ENCODE results near the gene MTG1.
"Not testable (repeated sequence)": the region's sequence is repeated elsewhere in the genome, so short reads cannot be mapped to it uniquely, and the experiment has no call there.

Gene MTG1

GRCh38 chr10:133456041-133456951 lies 62.3 kb downstream of the MTG1 start:
- intact Hi-C loops (cut with DNase I), result no loop called here
- peak in 3 of 42 donors; percentile 5 to 33 (median 23) for DNase-seq

GRCh38 chr10:133457100-133457841 lies 63.3 kb downstream of the MTG1 start:
- intact Hi-C loops (cut with DNase I), result no loop called here
- DNase-seq, result peak in 5 of 42 donors; percentile 6 to 23 (median 21)

- DNase-seq, result peak in 5 of 42 donors; percentile 9 to 25 (median 22)
- intact Hi-C loops (cut with DNase I), result no loop called here
Observed at GRCh38 chr10:133458021-133458709, 64.2 kb downstream of the MTG1 start.

GRCh38 chr10:133458710-133459453 lies 64.9 kb downstream of the MTG1 start:
- peak in 5 of 42 donors; percentile 9 to 26 (median 22) for DNase-seq
- intact Hi-C loops (cut with DNase I), result no loop called here

GRCh38 chr10:133459454-133460207 lies 65.7 kb downstream of the MTG1 start:
- intact Hi-C loops (cut with DNase I), result no loop called here
- peak in 3 of 42 donors; percentile 22 to 33 (median 26) for DNase-seq

GRCh38 chr10:133460208-133460769 lies 66.3 kb downstream of the MTG1 start:
- DNase-seq, result peak in 3 of 42 donors; percentile 28 to 43 (median 36)
- intact Hi-C loops (cut with DNase I), result no loop called here

GRCh38 chr10:133461027-133461426 lies 67.1 kb downstream of the MTG1 start:
- peak in 1 of 42 donors; percentile 16 for DNase-seq

GRCh38 chr10:133461841-133462240 lies 67.9 kb downstream of the MTG1 start:
- intact Hi-C loops (cut with DNase I), result no loop called here
- DNase-seq, result peak in 3 of 42 donors; percentile 17 to 23 (median 20)

More at GRCh38 chr10:133461027-133461426, 67.1 kb downstream of the MTG1 start:
- intact Hi-C loops (cut with DNase I), result no loop called here

GRCh38 chr10:133462512-133463305 lies 68.8 kb downstream of the MTG1 start:
- intact Hi-C loops (cut with DNase I), result no loop called here
- peak in 3 of 42 donors; percentile 6 to 35 (median 32) for DNase-seq

GRCh38 chr10:133464582-133465031 lies 70.7 kb downstream of the MTG1 start:
- intact Hi-C loops (cut with DNase I), result no loop called here
- DNase-seq, result peak in 2 of 42 donors; percentile 29 to 30

GRCh38 chr10:133465191-133465949 lies 71.4 kb downstream of the MTG1 start:
- intact Hi-C loops (cut with DNase I), result no loop called here

GRCh38 chr10:133465950-133466474 lies 72.1 kb downstream of the MTG1 start:
- intact Hi-C loops (cut with DNase I), result no loop called here
- DNase-seq, result peak in 1 of 42 donors; percentile 31

More at GRCh38 chr10:133465191-133465949, 71.4 kb downstream of the MTG1 start:
- DNase-seq, result peak in 1 of 42 donors; percentile 16

GRCh38 chr10:133466683-133467275 lies 72.8 kb downstream of the MTG1 start:
- intact Hi-C loops (cut with DNase I), result no loop called here
- peak in 3 of 42 donors; percentile 7 to 27 (median 11) for DNase-seq

- peak in 3 of 42 donors; percentile 13 to 27 (median 23) for DNase-seq
- intact Hi-C loops (cut with DNase I), result no loop called here
Observed at GRCh38 chr10:133467286-133467911, 73.4 kb downstream of the MTG1 start.

GRCh38 chr10:133469205-133469604 lies 75.2 kb downstream of the MTG1 start:
- DNase-seq; intact Hi-C loops (cut with DNase I): not testable (repeated sequence)

All from head of caudate nucleus (tissue), 42 donors.